Measurements from ENCODE around the gene RNASE13.

DNA sequence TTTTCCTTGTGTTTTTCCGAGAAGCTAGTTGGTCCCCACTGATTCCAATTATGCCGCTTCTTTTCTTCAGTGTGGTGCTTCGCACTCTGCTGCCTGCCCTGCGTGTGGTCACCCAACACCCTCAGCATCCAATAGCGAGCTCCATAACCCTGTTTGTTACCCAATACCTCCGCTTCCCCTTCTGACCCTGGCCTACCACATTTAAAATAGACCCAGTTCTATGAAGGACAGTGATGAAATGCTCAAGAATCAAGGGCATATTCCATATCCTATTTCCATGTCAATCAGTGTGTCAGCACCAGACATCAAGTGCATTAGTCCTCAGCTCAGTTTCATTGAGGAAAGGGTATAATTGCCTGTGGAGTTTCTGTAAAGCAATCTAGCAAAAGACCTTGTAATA is 19.3 kb downstream of the RNASE13 start:
- TF ChIP-seq GATA2 (IDR thresholded peaks at IDR 0.05; ENCODE audit: low read depth, low read length) (no peak), GATA3 (IDR thresholded peaks at IDR 0.05; ENCODE audit: low read depth, low read length) (no peak)

Measured in SH-SY5Y (cell line).